B cell (primary cell): ENCODE measurements around the gene CYB5D1. TPM values are rescaled to one million over a fixed set of nuclear protein-coding genes. Genes with fewer than 3 reads are reported as not detected.
A peak's percentile ranks its signal among the peaks of the same experiment; 100 is the strongest.

Experiments used
- ATAC-seq: fragments of 200-7000 bp; cut with Tn5 transposase; one replicate; pipeline ENCODE4 v1.10.0; 2021; ENCODE audit warnings: low read depth, mild to moderate bottlenecking, moderate number of reproducible peaks, moderate library complexity
- CTCF ChIA-PET: fragments of 350-600 bp; sonication (Branson Sonifier 250); formaldehyde crosslinking; loops from one replicate; lab custom pipeline; 2021; ENCODE audit warnings: antibody characterized with exemption, inconsistent platforms; lab: Charles Lee
- POLR2A ChIA-PET: fragments of 350-600 bp; sonication (Branson Sonifier 250); formaldehyde crosslinking; loops from one replicate; lab custom pipeline; 2021; ENCODE audit warnings: antibody characterized with exemption; lab: Charles Lee
- DNase-seq: peaks from one replicate; pipeline ENCODE4 v3.0.0; 2013
- H2AFZ ChIP-seq: 2 replicates; pipeline ENCODE4 v1.6.1; 2012; ENCODE audit warnings: mild to moderate bottlenecking, low read depth, low read length; ENCODE audit not compliant: insufficient read depth, poor library complexity, severe bottlenecking
- H3K27ac ChIP-seq, 2 donors: 1 replicate in 1 of 2; 2 replicates in 1 of 2; pipeline ENCODE4 v1.5.1; 2012 to 2013; ENCODE audit warnings: low read length in 2 of 2, mild to moderate bottlenecking in 2 of 2, moderate library complexity in 1 of 2
- H3K27me3 ChIP-seq, 4 experiments: fragments of 200-600 bp in 1 of 4; sonication (generic) in 1 of 4; replicated peaks in 1 of 4; 1 replicate in 2 of 4; 2 replicates in 2 of 4; pipeline versions ENCODE4 v1.6.1 to v1.7.0; 2013 to 2016; ENCODE audit warnings: low read length in 3 of 4, mild to moderate bottlenecking in 2 of 4, mixed read lengths in 1 of 4, moderate library complexity in 1 of 4; ENCODE audit not compliant: insufficient read depth in 4 of 4, control insufficient read depth in 3 of 4; ENCODE audit errors: control extremely low read depth in 1 of 4
- H3K36me3 ChIP-seq, 2 experiments: replicated peaks in 1 of 2; 1 replicate in 1 of 2; 2 replicates in 1 of 2; pipeline versions ENCODE4 v1.6.1 to v1.7.1; 2013; ENCODE audit warnings: low read length in 1 of 2; ENCODE audit not compliant: insufficient read depth in 2 of 2, control insufficient read depth in 1 of 2; ENCODE audit errors: control extremely low read depth in 1 of 2, extremely low read depth in 1 of 2
- H3K4me1 ChIP-seq, 2 donors: fragments of 200-600 bp in 1 of 2; sonication (generic) in 1 of 2; 1 replicate in 1 of 2; 2 replicates in 1 of 2; pipeline versions ENCODE4 v1.5.1 to v1.6.1; 2013 to 2017; ENCODE audit warnings: low read length in 2 of 2; ENCODE audit not compliant: control insufficient read depth in 2 of 2, insufficient read depth in 2 of 2
- H3K4me2 ChIP-seq: replicated peaks from 2 replicates; pipeline ENCODE3; 2012; ENCODE audit warnings: mild to moderate bottlenecking, low read depth, low read length; ENCODE audit not compliant: poor library complexity, severe bottlenecking
- H3K4me3 ChIP-seq, 5 experiments: fragments of 200-600 bp in 1 of 5; sonication (generic) in 1 of 5; 1 replicate in 3 of 5; 2 replicates in 2 of 5; pipeline versions ENCODE4 v1.5.1 to v1.7.0; 2011 to 2016; ENCODE audit warnings: low read length in 4 of 5, mild to moderate bottlenecking in 4 of 5, low read depth in 2 of 5, control low read depth in 1 of 5, moderate library complexity in 1 of 5; ENCODE audit not compliant: insufficient read depth in 1 of 5; ENCODE audit errors: control extremely low read depth in 1 of 5, extremely low read depth in 1 of 5
- H3K79me2 ChIP-seq: fragments of 200-600 bp; sonication (generic); one replicate; pipeline ENCODE4 v1.6.0; 2016; ENCODE audit warnings: low read length; ENCODE audit not compliant: control insufficient read depth, insufficient read depth
- H3K9ac ChIP-seq: fragments of 200-600 bp; sonication (generic); 2 replicates; pipeline ENCODE4 v1.6.1; 2017; ENCODE audit warnings: mild to moderate bottlenecking, low read length, moderate library complexity
- H3K9me3 ChIP-seq, 3 donors: one replicate each; pipeline versions ENCODE4 v1.6.1 to v1.7.1; 2013; ENCODE audit warnings: low read length in 2 of 3; ENCODE audit not compliant: control insufficient read depth in 2 of 3, insufficient read depth in 1 of 3; ENCODE audit errors: control extremely low read depth in 1 of 3
- H4K20me1 ChIP-seq: 2 replicates; pipeline ENCODE4 v1.6.0; 2012; ENCODE audit warnings: mild to moderate bottlenecking, low read length; ENCODE audit not compliant: insufficient read depth, control insufficient read depth, poor library complexity, severe bottlenecking
- H3K27ac Mint-ChIP-seq: one replicate; pipeline ENCODE4 v1.8.0; 2021; ENCODE audit warnings: mixed read lengths
- H3K27me3 Mint-ChIP-seq: one replicate; pipeline ENCODE4 v1.8.0; 2021; ENCODE audit warnings: mixed read lengths
- H3K4me1 Mint-ChIP-seq: one replicate; pipeline ENCODE4 v1.8.0; 2021; ENCODE audit warnings: mixed read lengths
- H3K4me3 Mint-ChIP-seq: one replicate; pipeline ENCODE4 v1.8.0; 2021; ENCODE audit warnings: mixed read lengths
- H3K9me3 Mint-ChIP-seq: one replicate; pipeline ENCODE4 v1.8.0; 2022; ENCODE audit warnings: mixed read lengths; ENCODE audit not compliant: insufficient read depth
- CTCF ChIP-seq: fragments of 200-600 bp; IDR thresholded peaks from one replicate; pipeline ENCODE4 v1.8.0; 2022; ENCODE audit warnings: antibody characterized with exemption, mild to moderate bottlenecking
- EZH2 ChIP-seq: IDR thresholded peaks from 2 replicates; pipeline ENCODE4 v1.6.1; 2012; ENCODE audit warnings: borderline replicate concordance, low read depth, mild to moderate bottlenecking, moderate library complexity, low read length; ENCODE audit not compliant: insufficient read depth, poor library complexity, severe bottlenecking
- WGBS: methylation state at CpG from one replicate; pipeline ENCODE4 v1.1.5; 2013; ENCODE audit warnings: missing lambda C conversion rate; ENCODE audit not compliant: insufficient coverage; 5-methylcytosine and 5-hydroxymethylcytosine counted together
- intact Hi-C: fragments of 100-400 bp; cut with micrococcal nuclease; formaldehyde crosslinking; loops from one replicate; pipeline ENCODE4 v1.10.0; 2022
- polyA plus RNA-seq: library from polyadenylated mRNA; depleted of rRNA; stranded (reverse); fragments of >200 nt; gene quantifications from 2 replicates; pipeline ENCODE4 v1.2.3, GENCODE V29; 2012
- total RNA-seq, 2 donors: library from RNA; stranded (reverse); fragments of 120-200 nt in 1 of 2; gene quantifications; 1 replicate in 1 of 2; 2 replicates in 1 of 2; pipeline versions ENCODE4 v1.2.3 to v1.2.4, GENCODE V29; 2013 to 2022

Gene CYB5D1
- total and polyA plus RNA-seq, 2 donors (not counting 1 experiment from before 2014, with no cell fraction given): 6.3 to 10.2 TPM

DNA sequence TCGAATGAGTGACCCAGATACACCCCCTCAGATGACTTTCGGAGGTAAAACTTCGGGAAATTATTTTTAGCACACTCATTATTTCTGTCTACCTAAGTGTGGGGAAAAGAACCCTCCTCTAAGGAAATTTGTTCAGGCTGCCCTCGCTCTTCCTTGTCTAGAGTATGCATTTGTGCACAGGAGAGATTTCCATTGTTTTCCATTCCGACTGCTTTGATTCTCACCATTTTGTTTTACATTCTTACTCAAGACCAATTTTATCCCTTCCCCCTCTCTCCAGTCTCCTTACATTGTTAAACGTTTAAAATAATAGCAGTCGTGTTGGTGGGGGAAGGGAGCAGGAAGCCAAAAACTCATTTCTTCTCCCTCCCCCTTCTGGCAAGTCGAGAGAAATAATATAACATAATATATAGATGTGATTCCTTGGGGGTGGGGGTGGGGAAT lies 29.3 kb downstream of the CYB5D1 start:
- TF ChIP-seq CTCF (no peak), EZH2 (no peak)

DNA sequence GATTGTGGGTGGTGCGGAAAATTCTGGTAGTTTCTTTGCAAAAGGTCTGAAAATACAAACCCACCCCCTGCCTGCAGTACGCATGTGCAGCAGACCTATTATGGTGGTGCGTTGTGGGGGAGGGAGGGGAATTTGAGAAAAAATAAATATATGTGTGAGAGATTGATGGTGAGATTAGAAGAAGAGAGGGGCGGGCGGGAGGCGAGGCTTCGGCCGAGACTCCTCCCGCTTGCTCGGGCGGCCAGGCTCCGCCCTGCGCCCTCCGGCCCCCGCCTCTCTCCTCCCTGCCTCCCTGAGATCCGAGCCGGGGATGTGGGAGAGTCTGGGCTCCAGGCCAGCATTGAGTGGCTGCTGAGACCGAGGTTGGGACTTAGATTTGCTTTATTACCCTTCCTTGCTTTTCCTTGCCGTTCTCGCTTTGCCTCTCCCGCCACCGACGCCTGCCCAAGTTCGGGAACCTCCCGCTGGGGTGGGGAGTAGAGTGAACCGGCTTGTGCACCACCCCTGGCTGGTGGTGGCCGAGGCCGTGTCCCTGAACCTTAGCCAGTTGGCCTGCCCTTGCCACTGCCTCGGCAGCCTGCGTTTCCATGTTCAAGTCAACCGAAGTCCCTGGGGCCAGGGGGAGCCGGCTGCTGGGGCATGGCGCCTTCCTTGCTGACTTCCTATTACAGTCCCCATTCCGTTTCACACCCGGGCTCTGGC lies 29.8 kb downstream of the CYB5D1 start:
- peaks cover 0 to 8% of the 10 kb centered on the region in 2 experiments for H3K36me3 ChIP-seq
- ChIA-PET CTCF (no interaction called here), POLR2A (no interaction called here)
- no peaks in the 10 kb centered on the region for H4K20me1 ChIP-seq
- DNase-seq: peak; percentile 86
- peak overlapping the region; percentile 93 for H2AFZ ChIP-seq
- peak overlapping the region; percentile 65 to 95 (median 79) for H3K4me3 ChIP-seq
- peak overlapping the region; percentile 68 for H3K9ac ChIP-seq
- peak overlapping the region; percentile 86 for H3K4me2 ChIP-seq
- Mint-ChIP-seq H3K27me3 (no peaks in the 10 kb centered on the region), H3K4me1 (peaks cover 3% of the 10 kb centered on the region), H3K27ac (no peak overlapping the region), H3K4me3 (no peak overlapping the region), H3K9me3 (no peaks in the 10 kb centered on the region)
- H3K4me1 ChIP-seq: peaks cover 19 to 36% of the 10 kb centered on the region in 2 donors
- under 1% methylated on average over 29 of the region's 35 CpGs for WGBS
- intact Hi-C loops: loop anchor here (1.0 to 10.0 kb wide), 5 partner anchors 28 to 143 kb away; partner anchors contain the start of genes CNTROB and NAA38
- peak overlapping the region; percentile 46 to 68 for H3K27ac ChIP-seq
- peak; percentile 75 for ATAC-seq
- no peaks in the 10 kb centered on the region for H3K9me3 ChIP-seq
- peaks cover 14% of the 10 kb centered on the region for H3K79me2 ChIP-seq
- TF ChIP-seq EZH2 (no peak), CTCF (no peak)
- no peaks in the 10 kb centered on the region for H3K27me3 ChIP-seq

More for the DNA sequence above, 29.3 kb downstream of the CYB5D1 start:
- Histone ChIP-seq H3K27ac (peak overlapping the region; percentile 46 to 68), H2AFZ (peak overlapping the region; percentile 69), H3K4me1 (peaks cover 20 to 38% of the 10 kb centered on the region in 2 donors), H3K9ac (peak overlapping the region; percentile 68), H4K20me1 (no peaks in the 10 kb centered on the region), H3K36me3 (peaks cover 0 to 8% of the 10 kb centered on the region in 2 experiments), H3K9me3 (no peaks in the 10 kb centered on the region), H3K79me2 (peaks cover 14% of the 10 kb centered on the region), H3K4me3 (peak overlapping the region; percentile 65 to 95 (median 79)), H3K27me3 (no peaks in the 10 kb centered on the region), H3K4me2 (peak overlapping the region; percentile 86)
- Mint-ChIP-seq H3K9me3 (no peaks in the 10 kb centered on the region), H3K27me3 (no peaks in the 10 kb centered on the region), H3K4me1 (peaks cover 3% of the 10 kb centered on the region), H3K4me3 (no peak overlapping the region), H3K27ac (no peak overlapping the region)
- no peak for ATAC-seq
- DNase-seq: no peak
- ChIA-PET CTCF (interaction anchor here (1.4 kb wide), 2 partner anchors 28 to 102 kb away, joined by 3 read pairs; partner anchors contain the start of gene RNF227), POLR2A (interaction anchor here (1.4 kb wide), 1 partner anchor 30 kb away, joined by 8 read pairs; the partner anchor contains the start of gene NAA38)
- no CpG with 5 or more reads among the region's 8 CpGs for WGBS
- intact Hi-C loops: loop anchor here (1.0 to 10.0 kb wide), 4 partner anchors 28 to 142 kb away; partner anchors contain the start of gene CNTROB
